Panc1 (cell line): ENCODE data around the gene NACAD. TPM values are rescaled to one million over a fixed set of nuclear protein-coding genes. Genes with fewer than 3 reads are reported as not detected.

Experiments
- ATAC-seq: fragments of 200-7000 bp; cut with Tn5 transposase; 2 replicates; pipeline ENCODE4 v1.9.1; 2020; ENCODE audit warnings: mild to moderate bottlenecking, moderate library complexity
- BruUV-seq: library from RNA; stranded (reverse); fragments of 400-500 nt; replicated peaks from 2 replicates; lab custom pipeline; 2021; lab: Mats Ljungman, UMichigan
- CTCF ChIA-PET: fragments of 300-600 bp; sonication (Branson Sonifier 250); formaldehyde crosslinking; loops from one replicate; lab custom pipeline; 2022; ENCODE audit warnings: antibody characterized with exemption; lab: Charles Lee
- POLR2A ChIA-PET: fragments of 300-600 bp; sonication (Branson Sonifier 250); formaldehyde crosslinking; loops from one replicate; lab custom pipeline; 2022; ENCODE audit warnings: antibody characterized with exemption; lab: Charles Lee
- DNase-seq: peaks from one replicate; pipeline ENCODE4 v3.0.0-alpha.2; 2010; ENCODE audit warnings: low read depth, low spot score
- H3K27ac ChIP-seq: 2 replicates; pipeline ENCODE4 v1.5.1; 2011; ENCODE audit warnings: mild to moderate bottlenecking, low read length, inconsistent platforms
- H3K27me3 ChIP-seq: fragments of 200-500 bp; sonication (Bioruptor generic); 2 replicates; pipeline ENCODE4 v1.6.0; 2014; ENCODE audit warnings: low read length, inconsistent platforms; ENCODE audit not compliant: control insufficient read depth, insufficient read depth
- H3K36me3 ChIP-seq: fragments of 200-500 bp; sonication (Bioruptor generic); 2 replicates; pipeline ENCODE4 v1.5.1; 2014; ENCODE audit warnings: inconsistent platforms, mild to moderate bottlenecking, low read length, moderate library complexity; ENCODE audit not compliant: control insufficient read depth, insufficient read depth
- H3K4me1 ChIP-seq: 2 replicates; pipeline ENCODE4 v1.5.1; 2011; ENCODE audit warnings: inconsistent platforms, mild to moderate bottlenecking, low read length, moderate library complexity; ENCODE audit not compliant: control insufficient read depth, insufficient read depth
- H3K4me3 ChIP-seq, 2 experiments: 2 replicates each; pipeline ENCODE4 v1.5.1; 2011 to 2012; ENCODE audit warnings: low read depth in 2 of 2, low read length in 2 of 2, mild to moderate bottlenecking in 2 of 2, inconsistent platforms in 1 of 2, moderate library complexity in 1 of 2
- H3K9me3 ChIP-seq: fragments of 200-500 bp; sonication (Bioruptor generic); 2 replicates; pipeline ENCODE4 v1.5.1; 2014; ENCODE audit warnings: low read depth, mild to moderate bottlenecking, inconsistent platforms, low read length, moderate library complexity; ENCODE audit not compliant: control insufficient read depth, insufficient read depth
- CTCF ChIP-seq: fragments of 450-650 bp; IDR thresholded peaks from 2 replicates; pipeline ENCODE4 v1.5.1; 2017; ENCODE audit warnings: mild to moderate bottlenecking
- POLR2AphosphoS5 ChIP-seq: IDR thresholded peaks from 2 replicates; pipeline ENCODE4 v1.6.1; 2012; ENCODE audit warnings: mild to moderate bottlenecking, low read depth, low read length, moderate library complexity
- SIN3A ChIP-seq: IDR thresholded peaks from 2 replicates; pipeline ENCODE4 v1.6.1; 2012; ENCODE audit warnings: low read depth, mild to moderate bottlenecking, low read length, moderate library complexity, borderline replicate concordance; ENCODE audit not compliant: insufficient read depth
- TCF7L2 ChIP-seq: IDR thresholded peaks from 2 replicates; pipeline ENCODE4 v1.6.1; 2011; ENCODE audit warnings: mild to moderate bottlenecking, low read depth, low read length, inconsistent platforms
- in situ Hi-C: cut with HindIII; loops from 2 replicates; pipeline ENCODE4 v1.10.0; 2016; ENCODE audit warnings: low sequenced_read_pairs, low pct_unique_long_range_greater_than_20kb
- intact Hi-C: fragments of 100-400 bp; cut with micrococcal nuclease; formaldehyde crosslinking; loops from one replicate; pipeline ENCODE4 v1.10.0; 2022; ENCODE audit not compliant: unreplicated experiment
- total RNA-seq: library from RNA; stranded (reverse); gene quantifications from one replicate; pipeline ENCODE4 v1.2.1, GENCODE V29; 2021; ENCODE audit not compliant: unreplicated experiment
- TF ChIP-seq, protein P1 (sequence below), 2 experiments: IDR thresholded peaks; 2 replicates each; pipeline ENCODE4 v1.6.1; 2011 to 2012; ENCODE audit warnings: low read depth in 2 of 2, control low read depth in 1 of 2, low read length in 1 of 2, mild to moderate bottlenecking in 1 of 2, moderate library complexity in 1 of 2; ENCODE audit not compliant: insufficient read depth in 1 of 2

NACAD gene
- total RNA-seq, 1 experiment from 2014 or later = 5.3 TPM

DNA sequence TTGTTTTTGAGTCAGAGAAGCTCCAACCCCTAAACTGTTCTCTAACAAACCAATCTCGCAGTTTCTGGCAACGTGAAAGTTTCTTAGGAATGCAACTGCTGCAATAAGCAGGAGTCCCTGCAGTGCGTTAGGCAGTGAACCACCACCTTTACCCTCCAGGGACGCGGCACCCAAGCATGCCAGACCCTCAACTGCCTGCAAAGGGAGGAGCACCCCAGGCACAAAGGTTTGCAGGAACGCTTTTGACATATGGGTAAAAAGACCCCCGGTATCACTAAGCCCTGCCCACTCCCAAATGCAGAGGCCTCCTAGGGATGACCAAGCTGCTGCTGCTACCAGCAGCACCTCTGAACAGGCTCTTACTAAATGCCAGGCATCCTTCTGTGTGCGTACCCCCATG lies 18.1 kb upstream of the NACAD start:
- Histone ChIP-seq H3K36me3 (peaks cover 55% of the 10 kb centered on the region), H3K27ac (no peak overlapping the region), H3K4me1 (peaks cover 28% of the 10 kb centered on the region), H3K9me3 (no peaks in the 10 kb centered on the region), H3K4me3 (no peak overlapping the region), H3K27me3 (no peaks in the 10 kb centered on the region)
- ATAC-seq (no peak), DNase-seq (no peak)
- intact Hi-C loops = no loop called here
- ChIA-PET CTCF (interaction anchor here (0.6 kb wide), 1 partner anchor 249 kb away, joined by 3 read pairs; no protein-coding TSS in a partner anchor), POLR2A (no interaction called here)
- no TSS peak for BruUV-seq
- TF ChIP-seq TCF7L2 = no peak
- no peak for TF ChIP-seq CTCF
- TF ChIP-seq, protein P1, sequence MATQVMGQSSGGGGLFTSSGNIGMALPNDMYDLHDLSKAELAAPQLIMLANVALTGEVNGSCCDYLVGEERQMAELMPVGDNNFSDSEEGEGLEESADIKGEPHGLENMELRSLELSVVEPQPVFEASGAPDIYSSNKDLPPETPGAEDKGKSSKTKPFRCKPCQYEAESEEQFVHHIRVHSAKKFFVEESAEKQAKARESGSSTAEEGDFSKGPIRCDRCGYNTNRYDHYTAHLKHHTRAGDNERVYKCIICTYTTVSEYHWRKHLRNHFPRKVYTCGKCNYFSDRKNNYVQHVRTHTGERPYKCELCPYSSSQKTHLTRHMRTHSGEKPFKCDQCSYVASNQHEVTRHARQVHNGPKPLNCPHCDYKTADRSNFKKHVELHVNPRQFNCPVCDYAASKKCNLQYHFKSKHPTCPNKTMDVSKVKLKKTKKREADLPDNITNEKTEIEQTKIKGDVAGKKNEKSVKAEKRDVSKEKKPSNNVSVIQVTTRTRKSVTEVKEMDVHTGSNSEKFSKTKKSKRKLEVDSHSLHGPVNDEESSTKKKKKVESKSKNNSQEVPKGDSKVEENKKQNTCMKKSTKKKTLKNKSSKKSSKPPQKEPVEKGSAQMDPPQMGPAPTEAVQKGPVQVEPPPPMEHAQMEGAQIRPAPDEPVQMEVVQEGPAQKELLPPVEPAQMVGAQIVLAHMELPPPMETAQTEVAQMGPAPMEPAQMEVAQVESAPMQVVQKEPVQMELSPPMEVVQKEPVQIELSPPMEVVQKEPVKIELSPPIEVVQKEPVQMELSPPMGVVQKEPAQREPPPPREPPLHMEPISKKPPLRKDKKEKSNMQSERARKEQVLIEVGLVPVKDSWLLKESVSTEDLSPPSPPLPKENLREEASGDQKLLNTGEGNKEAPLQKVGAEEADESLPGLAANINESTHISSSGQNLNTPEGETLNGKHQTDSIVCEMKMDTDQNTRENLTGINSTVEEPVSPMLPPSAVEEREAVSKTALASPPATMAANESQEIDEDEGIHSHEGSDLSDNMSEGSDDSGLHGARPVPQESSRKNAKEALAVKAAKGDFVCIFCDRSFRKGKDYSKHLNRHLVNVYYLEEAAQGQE (IDR thresholded peaks at IDR 0.05; ENCODE audit: insufficient read depth in 1 of 2, low read depth in 2 of 2, low read length in 1 of 2) = no peak
- TF ChIP-seq POLR2AphosphoS5 = no peak
- no peak for TF ChIP-seq SIN3A
- in situ Hi-C loops = no loop called here

GRCh38 chr7:45105588-45106188 lies 16.9 kb upstream of the NACAD start:
- POLR2A ChIA-PET = no interaction called here
- no peak overlapping the region for H3K27ac ChIP-seq
- no peaks in the 10 kb centered on the region for H3K27me3 ChIP-seq
- in situ Hi-C loops = no loop called here
- CTCF ChIA-PET = no interaction called here
- intact Hi-C loops = no loop called here
- DNase-seq (no peak), ATAC-seq (no peak)
- H3K4me3 ChIP-seq = no peak overlapping the region
- TF ChIP-seq CTCF = no peak
- TF ChIP-seq POLR2AphosphoS5 = no peak
- TF ChIP-seq SIN3A = no peak
- TF ChIP-seq, protein P1 (IDR thresholded peaks at IDR 0.05; ENCODE audit: insufficient read depth in 1 of 2, low read depth in 2 of 2, low read length in 1 of 2) = no peak
- TF ChIP-seq TCF7L2 = no peak
- H3K9me3 ChIP-seq = no peaks in the 10 kb centered on the region
- H3K4me1 ChIP-seq = peaks cover 28% of the 10 kb centered on the region
- H3K36me3 ChIP-seq = peaks cover 66% of the 10 kb centered on the region
- no TSS peak for BruUV-seq
